ENCODE results near the gene LGI4.

LGI4 gene

GRCh38 chr19:35088131-35088913 is 46.5 kb downstream of the LGI4 start:
- TF ChIP-seq CTCF (IDR thresholded peaks at IDR 0.05; ENCODE audit: insufficient read depth, low read length) (no peak), GABPA (IDR thresholded peaks at IDR 0.05; ENCODE audit: low read depth) (no peak), POLR2AphosphoS5 (IDR thresholded peaks at IDR 0.05; ENCODE audit: low read depth) (no peak), REST (IDR thresholded peaks at IDR 0.05; ENCODE audit: insufficient replicate concordance, low read depth) (no peak), SPI1 (IDR thresholded peaks at IDR 0.05; ENCODE audit: borderline replicate concordance, low read depth) (no peak)
- no peak for DNase-seq (ENCODE audit: low read depth in 1 of 2, low spot score in 1 of 2)
- no peak overlapping the region for H3K27ac ChIP-seq (replicated peaks)
- no peaks in the 10 kb centered on the region for H3K27me3 ChIP-seq (ENCODE audit: insufficient read depth, poor library complexity, severe bottlenecking)
- no peak overlapping the region for H3K4me3 ChIP-seq (replicated peaks; ENCODE audit: insufficient read depth, low read length)

GRCh38 chr19:35087393-35087792 is 47.5 kb downstream of the LGI4 start:
- no peak overlapping the region for H3K4me3 ChIP-seq (replicated peaks; ENCODE audit: insufficient read depth, low read length)
- TF ChIP-seq POLR2AphosphoS5 (IDR thresholded peaks at IDR 0.05; ENCODE audit: low read depth), result no peak
- no peak for TF ChIP-seq SPI1 (IDR thresholded peaks at IDR 0.05; ENCODE audit: borderline replicate concordance, low read depth)
- TF ChIP-seq REST (IDR thresholded peaks at IDR 0.05; ENCODE audit: insufficient replicate concordance, low read depth), result no peak
- TF ChIP-seq GABPA (IDR thresholded peaks at IDR 0.05; ENCODE audit: low read depth), result no peak
- no peak for TF ChIP-seq CTCF (IDR thresholded peaks at IDR 0.05; ENCODE audit: insufficient read depth, low read length)
- DNase-seq (ENCODE audit: low read depth in 1 of 2, low spot score in 1 of 2), result no peak

GRCh38 chr19:35086455-35086854 is 48.4 kb downstream of the LGI4 start:
- Histone ChIP-seq H3K4me3 (replicated peaks; ENCODE audit: insufficient read depth, low read length) (no peak overlapping the region), H3K27ac (replicated peaks) (no peak overlapping the region)
- TF ChIP-seq GABPA (IDR thresholded peaks at IDR 0.05; ENCODE audit: low read depth) (no peak), REST (IDR thresholded peaks at IDR 0.05; ENCODE audit: insufficient replicate concordance, low read depth) (no peak), SPI1 (IDR thresholded peaks at IDR 0.05; ENCODE audit: borderline replicate concordance, low read depth) (no peak), POLR2AphosphoS5 (IDR thresholded peaks at IDR 0.05; ENCODE audit: low read depth) (no peak), CTCF (IDR thresholded peaks at IDR 0.05; ENCODE audit: insufficient read depth, low read length) (no peak)

More at GRCh38 chr19:35087393-35087792, 47.5 kb downstream of the LGI4 start:
- no peak overlapping the region for H3K27ac ChIP-seq (replicated peaks)
- no peaks in the 10 kb centered on the region for H3K27me3 ChIP-seq (ENCODE audit: insufficient read depth, poor library complexity, severe bottlenecking)

More at GRCh38 chr19:35086455-35086854, 48.4 kb downstream of the LGI4 start:
- DNase-seq (ENCODE audit: low read depth in 1 of 2, low spot score in 1 of 2), result no peak
- no peaks in the 10 kb centered on the region for H3K27me3 ChIP-seq (ENCODE audit: insufficient read depth, poor library complexity, severe bottlenecking)
